Measurements from ENCODE around the gene RBM41. TPM values are rescaled to one million over a fixed set of nuclear protein-coding genes. Genes with fewer than 3 reads are reported as not detected.
"Not testable (repeated sequence)": the region's sequence is repeated elsewhere in the genome, so short reads cannot be mapped to it uniquely, and the experiment has no call there.

The RBM41 gene
- total RNA-seq, 2 experiments from 2014 or later: 5.9 to 8.2 TPM

DNA sequence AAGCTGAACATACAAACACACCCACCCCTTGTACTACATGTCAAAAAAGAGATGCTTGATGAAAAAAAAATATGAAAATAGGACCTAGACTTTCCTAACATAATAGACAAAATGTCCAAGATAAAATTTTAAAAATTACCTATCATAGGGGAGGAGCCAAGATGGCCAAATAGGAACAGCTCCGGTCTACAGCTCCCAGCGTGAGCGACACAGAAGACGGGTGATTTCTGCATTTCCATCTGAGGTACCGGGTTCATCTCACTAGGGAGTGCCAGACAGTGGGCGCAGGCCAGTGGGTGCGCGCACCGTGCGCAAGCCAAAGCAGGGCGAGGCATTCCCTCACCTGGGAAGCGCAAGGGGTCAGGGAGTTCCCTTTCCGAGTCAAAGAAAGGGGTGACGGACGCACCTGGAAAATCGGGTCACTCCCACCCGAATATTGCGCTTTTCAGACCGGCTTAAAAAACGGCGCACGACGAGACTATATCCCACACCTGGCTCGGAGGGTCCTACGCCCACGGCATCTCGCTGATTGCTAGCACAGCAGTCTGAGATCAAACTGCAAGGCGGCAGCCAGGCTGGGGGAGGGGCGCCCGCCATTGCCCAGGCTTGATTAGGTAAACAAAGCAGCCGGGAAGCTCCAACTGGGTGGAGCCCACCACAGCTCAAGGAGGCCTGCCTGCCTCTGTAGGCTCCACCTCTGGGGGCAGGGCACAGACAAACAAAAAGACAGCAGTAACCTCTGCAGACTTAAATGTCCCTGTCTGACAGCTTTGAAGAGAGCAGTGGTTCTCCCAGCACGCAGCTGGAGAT is 37.2 kb upstream of the RBM41 start:
- ATAC-seq (ENCODE audit: poor library complexity); intact Hi-C loops (cut with DNase I, micrococcal nuclease); H3K27me3 Mint-ChIP-seq; H3K9me3 Mint-ChIP-seq; H3K27ac ChIP-seq (ENCODE audit: low read depth in 1 of 2, low read length in 2 of 2); POLR2A ChIA-PET; H3K27me3 ChIP-seq (ENCODE audit: control insufficient read depth in 1 of 2, insufficient read depth in 2 of 2, low read length in 2 of 2); DNase-seq; H3K36me3 ChIP-seq (ENCODE audit: insufficient read depth, low read length); H3K9me3 ChIP-seq (ENCODE audit: control insufficient read depth in 1 of 2, insufficient read depth in 1 of 2, low read length in 2 of 2); H3K4me1 Mint-ChIP-seq (ENCODE audit: low read depth); H3K36me3 Mint-ChIP-seq (ENCODE audit: low read depth); H3K4me1 ChIP-seq (ENCODE audit: insufficient read depth, low read length): not testable (repeated sequence)
- Mint-ChIP-seq H3K27ac (peak overlapping the region; percentile 63), H3K4me3 (peak overlapping the region; percentile 81)
- CTCF ChIA-PET: interaction anchor here (0.9 kb wide), 1 partner anchor 37 kb away, joined by 3 read pairs; no protein-coding TSS in a partner anchor
- peak overlapping the region; percentile 25 for H3K4me3 ChIP-seq (ENCODE audit: low read length)

DNA sequence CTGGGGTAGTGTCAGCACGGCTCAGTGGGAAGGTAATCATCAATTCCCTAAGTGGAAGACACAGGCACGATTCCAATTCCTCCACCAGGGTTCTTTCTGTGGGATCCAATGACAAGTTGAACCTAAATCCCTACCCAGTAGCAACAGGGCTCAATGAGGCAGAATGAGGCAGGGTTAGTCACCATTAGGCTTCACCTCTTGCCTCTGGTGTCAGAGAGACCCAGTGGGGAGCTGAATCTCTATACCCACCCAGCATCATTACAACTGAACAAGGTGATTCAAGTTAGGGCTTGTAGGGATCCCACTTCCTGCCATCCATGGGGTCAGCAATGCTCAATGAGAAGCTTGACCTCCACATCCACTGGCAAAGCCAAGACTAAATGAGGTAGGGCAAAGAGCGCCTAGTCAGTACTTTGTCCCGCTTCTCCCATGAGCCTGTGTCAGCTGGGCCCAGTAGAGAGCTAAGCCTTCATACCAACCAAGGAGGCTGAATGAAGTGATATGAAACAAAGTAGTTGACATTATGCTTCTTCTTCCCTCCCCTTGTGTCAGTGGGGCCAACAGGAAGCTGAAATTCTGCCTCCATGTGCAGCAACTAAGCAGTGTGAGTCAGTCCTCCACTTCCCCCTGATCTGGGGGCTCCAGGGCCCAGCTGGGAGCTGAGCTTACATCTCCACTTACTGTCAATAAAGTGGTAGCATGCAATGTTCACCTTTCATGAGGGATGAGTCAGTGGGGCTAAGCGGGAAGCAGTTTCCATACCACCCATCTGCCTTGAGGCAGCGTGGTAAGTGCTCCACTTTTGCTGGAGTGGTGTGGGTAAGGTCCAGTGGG is 36.4 kb upstream of the RBM41 start:
- no peaks in the 10 kb centered on the region for H3K36me3 ChIP-seq (ENCODE audit: insufficient read depth, low read length)
- ATAC-seq (ENCODE audit: poor library complexity) (peak; percentile 39), DNase-seq (peak in 6 of 14 experiments; percentile 1 to 39 (median 5))
- no peaks in the 10 kb centered on the region for H3K9me3 ChIP-seq (ENCODE audit: control insufficient read depth in 1 of 2, insufficient read depth in 1 of 2, low read length in 2 of 2)
- Mint-ChIP-seq H3K36me3 (ENCODE audit: low read depth) (no peaks in the 10 kb centered on the region), H3K4me3 (peak overlapping the region; percentile 81), H3K9me3 (no peaks in the 10 kb centered on the region), H3K27ac (peak overlapping the region; percentile 63), H3K27me3 (no peaks in the 10 kb centered on the region), H3K4me1 (ENCODE audit: low read depth) (peaks cover 6% of the 10 kb centered on the region)
- H3K4me3 ChIP-seq (ENCODE audit: low read length): peak overlapping the region; percentile 25
- no peak overlapping the region for H3K27ac ChIP-seq (ENCODE audit: low read depth in 1 of 2, low read length in 2 of 2)
- intact Hi-C loops (cut with DNase I, micrococcal nuclease): no loop called here
- ChIA-PET CTCF (interaction anchor here (0.9 kb wide), 1 partner anchor 36 kb away, joined by 3 read pairs; no protein-coding TSS in a partner anchor), POLR2A (no interaction called here)
- H3K27me3 ChIP-seq (ENCODE audit: control insufficient read depth in 1 of 2, insufficient read depth in 2 of 2, low read length in 2 of 2): no peaks in the 10 kb centered on the region
- H3K4me1 ChIP-seq (ENCODE audit: insufficient read depth, low read length): peaks cover 3% of the 10 kb centered on the region
- TF ChIP-seq, protein P1, sequence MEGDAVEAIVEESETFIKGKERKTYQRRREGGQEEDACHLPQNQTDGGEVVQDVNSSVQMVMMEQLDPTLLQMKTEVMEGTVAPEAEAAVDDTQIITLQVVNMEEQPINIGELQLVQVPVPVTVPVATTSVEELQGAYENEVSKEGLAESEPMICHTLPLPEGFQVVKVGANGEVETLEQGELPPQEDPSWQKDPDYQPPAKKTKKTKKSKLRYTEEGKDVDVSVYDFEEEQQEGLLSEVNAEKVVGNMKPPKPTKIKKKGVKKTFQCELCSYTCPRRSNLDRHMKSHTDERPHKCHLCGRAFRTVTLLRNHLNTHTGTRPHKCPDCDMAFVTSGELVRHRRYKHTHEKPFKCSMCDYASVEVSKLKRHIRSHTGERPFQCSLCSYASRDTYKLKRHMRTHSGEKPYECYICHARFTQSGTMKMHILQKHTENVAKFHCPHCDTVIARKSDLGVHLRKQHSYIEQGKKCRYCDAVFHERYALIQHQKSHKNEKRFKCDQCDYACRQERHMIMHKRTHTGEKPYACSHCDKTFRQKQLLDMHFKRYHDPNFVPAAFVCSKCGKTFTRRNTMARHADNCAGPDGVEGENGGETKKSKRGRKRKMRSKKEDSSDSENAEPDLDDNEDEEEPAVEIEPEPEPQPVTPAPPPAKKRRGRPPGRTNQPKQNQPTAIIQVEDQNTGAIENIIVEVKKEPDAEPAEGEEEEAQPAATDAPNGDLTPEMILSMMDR (IDR thresholded peaks at IDR 0.05): no peak

DNA sequence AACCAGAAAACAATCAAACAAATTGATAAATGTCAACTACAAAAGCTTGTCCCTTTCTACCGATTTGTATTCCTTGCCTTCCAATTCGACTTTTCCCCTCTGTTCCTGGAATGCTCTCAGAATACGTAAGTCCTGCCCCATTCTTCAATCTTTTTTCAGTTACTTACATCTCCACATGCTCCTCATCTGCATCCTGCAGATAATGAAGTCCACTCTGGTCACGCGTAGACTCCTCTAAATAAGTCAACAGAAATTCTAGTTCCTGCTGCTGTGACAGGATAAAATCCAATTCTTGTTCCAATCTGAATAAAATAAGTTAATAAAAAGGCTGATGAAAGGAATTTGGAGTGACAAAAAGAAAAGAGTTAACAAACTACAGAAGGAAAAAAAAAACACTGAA is 34.4 kb upstream of the RBM41 start:
- H3K36me3 Mint-ChIP-seq (ENCODE audit: low read depth): no peaks in the 10 kb centered on the region
- no peaks in the 10 kb centered on the region for H3K9me3 ChIP-seq (ENCODE audit: control insufficient read depth in 1 of 2, insufficient read depth in 1 of 2, low read length in 2 of 2)
- TF ChIP-seq, protein P1 (IDR thresholded peaks at IDR 0.05): no peak

More for the DNA sequence above, 34.4 kb upstream of the RBM41 start:
- H3K4me3 Mint-ChIP-seq: no peak overlapping the region
- H3K27ac ChIP-seq (ENCODE audit: low read depth in 1 of 2, low read length in 2 of 2): no peak overlapping the region
- ChIA-PET POLR2A (no interaction called here), CTCF (no interaction called here)
- intact Hi-C loops (cut with DNase I, micrococcal nuclease): no loop called here
- peaks cover 6% of the 10 kb centered on the region for H3K4me1 Mint-ChIP-seq (ENCODE audit: low read depth)
- no peak overlapping the region for H3K4me3 ChIP-seq (ENCODE audit: low read length)
- peaks cover 3% of the 10 kb centered on the region for H3K4me1 ChIP-seq (ENCODE audit: insufficient read depth, low read length)
- no peaks in the 10 kb centered on the region for H3K27me3 ChIP-seq (ENCODE audit: control insufficient read depth in 1 of 2, insufficient read depth in 2 of 2, low read length in 2 of 2)
- DNase-seq: no peak
- H3K36me3 ChIP-seq (ENCODE audit: insufficient read depth, low read length): no peaks in the 10 kb centered on the region
- H3K9me3 Mint-ChIP-seq: no peaks in the 10 kb centered on the region
- ATAC-seq (ENCODE audit: poor library complexity): no peak
- no peak overlapping the region for H3K27ac Mint-ChIP-seq
- H3K27me3 Mint-ChIP-seq: no peaks in the 10 kb centered on the region

All from CD4-positive, alpha-beta T cell (primary cell).